Right lobe of liver (tissue), 4 donors: ENCODE results near the gene MARCHF4.

ENCODE experiments used
- POLR2A ChIP-seq: fragments of 450-650 bp; IDR thresholded peaks from one replicate; pipeline ENCODE4 v1.6.1; 2017; ENCODE audit warnings: antibody characterized with exemption, mild to moderate bottlenecking
- TF ChIP-seq, protein P1 (sequence below), 4 donors: fragments of 200-600 bp in 3 of 4; fragments of 450-650 bp in 1 of 4; IDR thresholded peaks; one replicate each; pipeline versions ENCODE4 v1.5.1 to v1.8.0; 2016 to 2022; ENCODE audit warnings: antibody characterized with exemption in 4 of 4, mild to moderate bottlenecking in 2 of 4
- donor health status: DM: no; HTN: no; CAD: no.
- donor health status: DM: no; HTN: no; CAD: no.
- donor health status: DM: no; HTN: yes; CAD: no.

DNA sequence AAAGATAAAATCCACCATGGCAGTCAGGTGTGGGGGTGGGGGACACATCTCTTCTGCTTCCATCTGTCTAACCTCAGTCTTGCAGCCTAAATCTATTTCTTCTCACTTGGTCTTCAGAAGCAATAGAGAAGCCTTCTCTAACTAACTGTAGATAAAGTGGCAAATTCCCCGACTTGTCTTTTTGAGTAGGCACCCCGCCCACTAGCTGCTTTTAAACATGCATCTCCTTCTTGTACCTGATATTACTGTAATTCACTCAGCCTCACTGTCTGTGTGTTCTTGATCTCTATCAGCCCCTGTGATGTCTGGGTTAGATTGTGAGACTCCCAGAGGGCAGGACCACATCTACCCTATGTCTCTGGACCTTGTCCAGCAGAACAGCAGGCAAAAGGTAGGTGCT lies 6.8 kb downstream of the MARCHF4 start:
- TF ChIP-seq, protein P1, sequence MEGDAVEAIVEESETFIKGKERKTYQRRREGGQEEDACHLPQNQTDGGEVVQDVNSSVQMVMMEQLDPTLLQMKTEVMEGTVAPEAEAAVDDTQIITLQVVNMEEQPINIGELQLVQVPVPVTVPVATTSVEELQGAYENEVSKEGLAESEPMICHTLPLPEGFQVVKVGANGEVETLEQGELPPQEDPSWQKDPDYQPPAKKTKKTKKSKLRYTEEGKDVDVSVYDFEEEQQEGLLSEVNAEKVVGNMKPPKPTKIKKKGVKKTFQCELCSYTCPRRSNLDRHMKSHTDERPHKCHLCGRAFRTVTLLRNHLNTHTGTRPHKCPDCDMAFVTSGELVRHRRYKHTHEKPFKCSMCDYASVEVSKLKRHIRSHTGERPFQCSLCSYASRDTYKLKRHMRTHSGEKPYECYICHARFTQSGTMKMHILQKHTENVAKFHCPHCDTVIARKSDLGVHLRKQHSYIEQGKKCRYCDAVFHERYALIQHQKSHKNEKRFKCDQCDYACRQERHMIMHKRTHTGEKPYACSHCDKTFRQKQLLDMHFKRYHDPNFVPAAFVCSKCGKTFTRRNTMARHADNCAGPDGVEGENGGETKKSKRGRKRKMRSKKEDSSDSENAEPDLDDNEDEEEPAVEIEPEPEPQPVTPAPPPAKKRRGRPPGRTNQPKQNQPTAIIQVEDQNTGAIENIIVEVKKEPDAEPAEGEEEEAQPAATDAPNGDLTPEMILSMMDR (IDR thresholded peaks at IDR 0.05), result no peak
- no peak for TF ChIP-seq POLR2A
